ENCODE measurements around the gene CACNG3. TPM values are rescaled to one million over a fixed set of nuclear protein-coding genes. Genes with fewer than 3 reads are reported as not detected.

Gene CACNG3
- total and polyA plus RNA-seq, 2 donors (not counting 1 experiment from before 2014, with no cell fraction given), result not detected

GRCh38 chr16:24218299-24218698 is 37.8 kb upstream of the CACNG3 start:
- Histone ChIP-seq H3K9ac (ENCODE audit: low read length) (no peak overlapping the region), H2AFZ (ENCODE audit: insufficient read depth, low read depth, low read length, poor library complexity, severe bottlenecking) (no peak overlapping the region), H4K20me1 (ENCODE audit: control insufficient read depth, insufficient read depth, low read length, poor library complexity, severe bottlenecking) (peaks cover 10% of the 10 kb centered on the region), H3K4me1 (ENCODE audit: control insufficient read depth in 2 of 2, insufficient read depth in 2 of 2, low read length in 2 of 2) (no peaks in the 10 kb centered on the region), H3K4me2 (replicated peaks; ENCODE audit: low read depth, low read length, poor library complexity, severe bottlenecking) (no peak overlapping the region), H3K27ac (ENCODE audit: low read length in 2 of 2) (no peak overlapping the region), H3K4me3 (ENCODE audit: control extremely low read depth in 1 of 5, extremely low read depth in 1 of 5, insufficient read depth in 1 of 5, low read depth in 2 of 5, low read length in 4 of 5) (no peak overlapping the region), H3K79me2 (ENCODE audit: control insufficient read depth, insufficient read depth, low read length) (no peaks in the 10 kb centered on the region), H3K27me3 (replicated peaks in 1 of 4; ENCODE audit: control extremely low read depth in 1 of 4, control insufficient read depth in 3 of 4, insufficient read depth in 4 of 4, low read length in 3 of 4) (no peaks in the 10 kb centered on the region), H3K9me3 (ENCODE audit: control extremely low read depth in 1 of 3, control insufficient read depth in 2 of 3, insufficient read depth in 1 of 3, low read length in 2 of 3) (no peaks in the 10 kb centered on the region), H3K36me3 (replicated peaks in 1 of 2; ENCODE audit: control extremely low read depth in 1 of 2, control insufficient read depth in 1 of 2, extremely low read depth in 1 of 2, insufficient read depth in 2 of 2, low read length in 1 of 2) (peaks cover 4 to 69% of the 10 kb centered on the region in 2 experiments)
- ChIA-PET CTCF (no interaction called here), POLR2A (no interaction called here)
- Mint-ChIP-seq H3K27ac (peak overlapping the region; percentile 57), H3K27me3 (no peaks in the 10 kb centered on the region), H3K4me3 (no peak overlapping the region), H3K9me3 (ENCODE audit: insufficient read depth) (no peaks in the 10 kb centered on the region), H3K4me1 (no peaks in the 10 kb centered on the region)
- TF ChIP-seq EZH2 (IDR thresholded peaks at IDR 0.05; ENCODE audit: borderline replicate concordance, insufficient read depth, low read depth, low read length, poor library complexity, severe bottlenecking) (no peak), CTCF (IDR thresholded peaks at IDR 0.05) (no peak)
- ATAC-seq (ENCODE audit: low read depth) (no peak), DNase-seq (no peak)
- no CpG with 5 or more reads among the region's 4 CpGs for WGBS (ENCODE audit: insufficient coverage)
- intact Hi-C loops (cut with micrococcal nuclease), result no loop called here

GRCh38 chr16:24221219-24221618 is 34.9 kb upstream of the CACNG3 start:
- Mint-ChIP-seq H3K4me1 (no peaks in the 10 kb centered on the region), H3K27me3 (no peaks in the 10 kb centered on the region), H3K9me3 (ENCODE audit: insufficient read depth) (no peaks in the 10 kb centered on the region), H3K27ac (no peak overlapping the region), H3K4me3 (no peak overlapping the region)
- H3K4me2 ChIP-seq (replicated peaks; ENCODE audit: low read depth, low read length, poor library complexity, severe bottlenecking), result no peak overlapping the region
- no peaks in the 10 kb centered on the region for H3K4me1 ChIP-seq (ENCODE audit: control insufficient read depth in 2 of 2, insufficient read depth in 2 of 2, low read length in 2 of 2)
- 100% methylated on average over 2 of the region's 2 CpGs for WGBS (ENCODE audit: insufficient coverage)
- H3K79me2 ChIP-seq (ENCODE audit: control insufficient read depth, insufficient read depth, low read length), result no peaks in the 10 kb centered on the region
- intact Hi-C loops (cut with micrococcal nuclease), result no loop called here
- no peak overlapping the region for H3K4me3 ChIP-seq (ENCODE audit: control extremely low read depth in 1 of 5, extremely low read depth in 1 of 5, insufficient read depth in 1 of 5, low read depth in 2 of 5, low read length in 4 of 5)
- no peaks in the 10 kb centered on the region for H3K27me3 ChIP-seq (replicated peaks in 1 of 4; ENCODE audit: control extremely low read depth in 1 of 4, control insufficient read depth in 3 of 4, insufficient read depth in 4 of 4, low read length in 3 of 4)
- DNase-seq, result no peak
- H2AFZ ChIP-seq (ENCODE audit: insufficient read depth, low read depth, low read length, poor library complexity, severe bottlenecking), result no peak overlapping the region
- no peaks in the 10 kb centered on the region for H4K20me1 ChIP-seq (ENCODE audit: control insufficient read depth, insufficient read depth, low read length, poor library complexity, severe bottlenecking)
- POLR2A ChIA-PET, result no interaction called here
- H3K27ac ChIP-seq (ENCODE audit: low read length in 2 of 2), result no peak overlapping the region
- ATAC-seq (ENCODE audit: low read depth), result no peak
- H3K9me3 ChIP-seq (ENCODE audit: control extremely low read depth in 1 of 3, control insufficient read depth in 2 of 3, insufficient read depth in 1 of 3, low read length in 2 of 3), result no peaks in the 10 kb centered on the region
- TF ChIP-seq CTCF (IDR thresholded peaks at IDR 0.05), result no peak
- TF ChIP-seq EZH2 (IDR thresholded peaks at IDR 0.05; ENCODE audit: borderline replicate concordance, insufficient read depth, low read depth, low read length, poor library complexity, severe bottlenecking), result no peak
- CTCF ChIA-PET, result no interaction called here
- no peak overlapping the region for H3K9ac ChIP-seq (ENCODE audit: low read length)
- H3K36me3 ChIP-seq (replicated peaks in 1 of 2; ENCODE audit: control extremely low read depth in 1 of 2, control insufficient read depth in 1 of 2, extremely low read depth in 1 of 2, insufficient read depth in 2 of 2, low read length in 1 of 2), result peaks cover 0 to 41% of the 10 kb centered on the region in 2 experiments
